GM21526 (cell line): ENCODE results near the gene FHOD3.

Experiments used
- ATAC-seq: cut with Tn5 transposase; IDR thresholded peaks from one replicate; pipeline ENCODE4 v1.9.1; 2021; ENCODE audit warnings: moderate library complexity; ENCODE audit not compliant: unreplicated experiment, low FRiP score

Gene FHOD3

GRCh38 chr18:36503477-36503876, 206.0 kb downstream of the FHOD3 start:
- ATAC-seq, result no peak

DNA sequence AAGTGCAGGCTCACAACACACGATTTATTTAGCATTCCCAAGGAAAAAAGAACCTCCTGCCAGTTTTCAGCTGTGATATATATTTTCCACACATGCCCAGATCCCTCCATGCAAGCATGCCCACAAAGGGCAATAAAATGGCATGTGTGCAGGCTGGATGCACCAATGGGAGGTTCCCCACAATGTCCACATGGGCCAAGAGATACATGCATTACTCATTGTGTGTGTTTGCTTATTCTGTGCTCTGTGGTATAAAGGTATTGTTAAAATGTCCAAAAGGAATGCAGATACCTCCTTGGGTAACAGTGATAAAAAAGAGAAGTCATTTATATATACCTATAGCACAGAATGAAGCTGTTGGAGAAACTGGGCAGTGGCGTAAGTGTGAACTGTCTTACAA, 207.4 kb downstream of the FHOD3 start:
- no peak for ATAC-seq

GRCh38 chr18:36505665-36506064, 208.2 kb downstream of the FHOD3 start:
- no peak for ATAC-seq

DNA sequence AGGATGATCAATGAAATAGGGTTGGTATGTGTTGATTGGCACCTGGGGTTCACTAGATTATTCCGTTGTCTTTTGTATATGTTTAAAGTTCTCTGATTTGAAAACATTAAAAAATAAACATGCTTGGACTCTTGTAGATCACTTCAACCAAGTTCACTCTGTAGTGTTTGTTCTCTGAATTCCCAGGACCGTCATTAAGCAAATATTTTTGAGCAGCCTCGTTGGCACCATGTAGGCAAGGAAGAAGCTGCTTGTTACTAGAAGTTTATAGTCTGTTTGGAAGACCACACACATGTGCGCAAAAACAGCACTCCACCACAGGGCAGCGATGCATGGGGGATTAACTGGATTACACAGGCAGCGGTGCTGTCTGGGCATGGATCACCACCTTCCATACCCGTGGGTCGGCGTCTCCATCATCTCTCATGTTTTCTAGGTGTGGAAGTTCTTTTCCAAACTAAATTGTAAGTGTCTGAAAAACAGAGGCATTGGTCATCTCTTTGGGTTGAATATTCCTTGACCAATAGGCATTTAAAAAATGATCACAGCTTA, 212.2 kb downstream of the FHOD3 start:
- ATAC-seq, result no peak

GRCh38 chr18:36511791-36512352, 214.4 kb downstream of the FHOD3 start:
- ATAC-seq, result no peak

DNA sequence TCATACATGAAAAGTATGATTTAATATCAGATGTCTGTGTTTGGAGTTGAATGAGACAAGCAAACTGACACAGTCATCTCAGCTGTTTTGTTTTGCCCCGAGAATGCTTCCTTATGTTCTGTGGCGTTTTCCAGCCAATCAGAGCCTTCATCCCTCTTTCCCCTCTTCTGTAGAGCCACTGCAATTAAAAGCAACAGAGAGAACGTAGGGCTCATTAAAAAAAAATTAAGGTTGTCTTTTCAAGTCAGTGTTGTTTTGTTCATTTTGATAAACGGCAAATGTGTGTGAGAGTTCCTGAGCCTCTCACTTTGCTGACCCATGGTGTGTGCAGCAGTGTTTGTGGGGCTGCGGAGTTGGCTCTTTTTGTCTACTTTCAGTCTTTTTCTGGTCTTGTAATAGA, 216.0 kb downstream of the FHOD3 start:
- ATAC-seq, result no peak

DNA sequence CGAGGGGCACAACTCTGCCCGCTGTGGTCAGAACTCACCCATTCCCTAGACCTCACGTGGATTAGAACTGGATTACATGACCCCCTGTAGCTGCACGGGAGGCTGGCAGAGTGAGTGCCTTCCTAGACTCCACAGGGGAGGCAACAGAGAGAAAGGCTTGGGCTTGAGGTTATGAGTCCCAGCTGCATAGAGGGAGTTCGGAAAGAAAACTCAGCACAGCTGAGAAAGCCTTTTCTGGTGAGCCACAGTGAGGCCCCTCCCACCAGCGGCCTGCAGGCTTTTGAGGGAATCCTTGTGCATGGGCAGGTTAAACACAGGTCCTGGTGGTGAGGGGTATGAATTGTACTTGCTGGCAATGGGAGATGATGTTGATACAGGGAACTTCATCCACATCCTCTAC, 217.3 kb downstream of the FHOD3 start:
- no peak for ATAC-seq

- ATAC-seq, result no peak
These were observed 218.7 kb downstream of the FHOD3 start for GRCh38 chr18:36516258-36516657.

- ATAC-seq, result no peak
These were observed 219.2 kb downstream of the FHOD3 start for GRCh38 chr18:36516726-36517125.

DNA sequence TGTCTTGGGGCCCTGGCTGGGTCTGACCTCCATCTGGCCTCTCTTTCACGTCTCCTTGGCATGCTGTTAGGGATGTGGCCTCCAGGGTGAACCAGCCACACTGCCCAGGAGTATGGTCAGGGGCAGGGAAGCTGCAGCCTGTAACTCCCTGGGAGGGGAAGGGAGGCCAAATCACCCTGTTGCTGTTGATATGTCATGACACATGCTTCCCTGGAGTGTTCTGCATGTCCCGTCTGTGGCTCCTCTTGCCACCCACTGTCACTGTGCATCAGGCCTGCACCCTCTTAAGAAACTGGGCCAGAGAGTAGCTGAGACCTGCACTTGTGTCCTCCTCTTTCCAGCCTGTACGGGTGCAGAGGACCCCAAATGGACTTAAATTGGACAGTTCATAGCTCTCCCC, 221.3 kb downstream of the FHOD3 start:
- ATAC-seq, result no peak

GRCh38 chr18:36519358-36519757, 221.8 kb downstream of the FHOD3 start:
- ATAC-seq, result no peak

DNA sequence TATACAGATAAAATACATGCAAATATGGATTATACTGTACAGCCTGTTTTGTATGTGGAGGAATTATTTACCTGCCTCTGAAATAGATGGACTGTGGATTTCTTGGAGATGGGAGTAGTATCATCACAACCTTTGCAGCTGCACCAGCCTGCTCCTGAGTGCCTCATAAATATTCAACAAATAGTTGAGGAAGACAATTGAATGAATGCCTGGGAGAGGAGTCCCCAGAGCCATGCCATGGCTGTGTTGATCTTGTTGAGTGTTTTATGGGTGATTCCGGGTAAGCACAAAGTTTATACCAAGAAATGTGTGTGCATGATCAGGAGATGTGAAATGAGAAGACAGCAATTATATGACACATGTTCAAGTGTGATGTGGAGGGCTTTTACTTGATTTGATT, 225.0 kb downstream of the FHOD3 start:
- ATAC-seq, result no peak

GRCh38 chr18:36525913-36526312, 228.4 kb downstream of the FHOD3 start:
- no peak for ATAC-seq

GRCh38 chr18:36526611-36527010, 229.1 kb downstream of the FHOD3 start:
- ATAC-seq, result no peak

DNA sequence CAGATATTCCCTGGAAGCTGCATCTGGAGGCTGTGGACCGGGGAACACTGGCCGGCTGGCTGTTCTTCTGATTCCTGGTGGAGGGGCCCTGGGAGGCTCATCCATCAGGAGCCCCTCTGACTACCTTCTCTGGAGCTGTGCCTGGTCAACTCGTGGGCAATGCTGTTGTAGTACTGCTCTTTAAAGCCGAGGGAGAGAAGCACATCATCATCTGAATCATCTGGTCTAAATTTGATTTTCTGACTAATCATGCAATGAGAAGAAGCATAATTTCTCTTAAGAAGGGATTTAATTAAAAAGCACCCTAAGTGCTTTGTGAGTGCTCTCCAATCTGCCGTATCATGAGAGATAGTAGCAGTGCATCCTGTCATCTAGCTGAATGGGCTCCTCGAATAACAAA, 229.5 kb downstream of the FHOD3 start:
- ATAC-seq, result no peak

GRCh38 chr18:36527740-36528455, 230.4 kb downstream of the FHOD3 start:
- ATAC-seq, result no peak

DNA sequence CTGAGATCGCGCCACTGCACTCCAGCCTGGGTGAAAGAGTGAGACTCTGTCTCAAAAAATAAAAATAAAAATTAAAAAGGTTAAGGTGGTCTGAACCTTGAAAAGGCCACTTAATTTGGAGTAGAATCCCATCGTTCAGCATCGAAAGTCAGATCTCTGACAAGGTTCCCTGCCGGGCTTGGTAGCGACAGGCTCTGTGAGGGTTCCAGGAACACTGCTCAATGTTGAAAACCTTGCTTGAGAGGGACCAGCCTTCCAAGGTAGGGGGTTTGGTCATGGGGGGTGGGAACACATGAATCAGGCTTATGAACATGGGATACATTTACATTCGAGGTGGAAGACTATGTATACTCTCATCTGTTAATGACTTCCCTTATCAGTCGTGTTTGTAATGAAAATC, 232.2 kb downstream of the FHOD3 start:
- no peak for ATAC-seq

- ATAC-seq, result no peak
These were observed 233.3 kb downstream of the FHOD3 start for GRCh38 chr18:36530676-36531405.

DNA sequence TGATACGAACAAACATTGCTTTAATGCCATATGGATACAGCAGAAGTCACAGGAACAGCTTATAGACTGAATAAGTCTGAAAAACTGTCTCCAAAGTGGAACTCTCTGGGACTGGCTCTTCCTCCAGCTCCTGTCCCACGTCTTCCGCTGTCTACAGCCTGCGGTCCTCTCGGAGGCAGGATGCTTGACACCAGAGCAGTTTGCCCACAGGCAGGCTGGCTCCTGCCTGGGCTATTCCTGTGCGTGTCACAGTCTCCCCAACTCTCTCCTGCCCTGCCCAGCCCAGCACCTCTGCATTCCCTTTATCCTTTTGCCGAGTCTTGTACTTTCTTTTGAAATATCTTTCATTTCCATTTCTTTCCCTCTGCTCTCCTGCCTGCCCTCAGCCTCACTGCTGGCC, 234.1 kb downstream of the FHOD3 start:
- ATAC-seq, result no peak

DNA sequence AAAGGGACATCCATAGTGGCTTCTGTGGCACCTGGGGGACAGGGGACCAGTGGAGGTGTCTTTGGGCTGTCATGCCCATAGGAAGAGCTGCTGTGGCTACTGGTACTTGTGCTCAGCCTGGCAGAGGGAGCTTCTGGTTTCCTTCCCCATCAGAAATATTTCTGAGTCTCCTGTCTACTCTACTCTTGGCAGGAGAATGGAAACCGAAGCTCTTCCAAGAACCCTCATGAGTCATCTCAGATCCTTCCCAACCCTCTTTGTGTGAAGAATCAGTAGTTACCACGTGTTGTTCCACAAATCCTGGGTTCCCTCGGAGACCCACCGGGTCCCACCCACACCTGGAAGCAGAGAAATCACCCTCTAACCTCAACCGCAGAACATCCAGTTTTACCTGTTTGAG, 234.9 kb downstream of the FHOD3 start:
- ATAC-seq, result no peak

- no peak for ATAC-seq
These were observed 235.3 kb downstream of the FHOD3 start for GRCh38 chr18:36532815-36533214.
